Activated naive CD8-positive, alpha-beta T cell treated with anti-CD3 and anti-CD28 coated beads, Interleukin-2, amount 50 U/mL, for 24 hours (primary cell): ENCODE measurements around the gene OR52I1.

Source experiments
- ATAC-seq: fragments of 150-1000 bp; cut with Tn5 transposase; one replicate; pipeline ENCODE4 v1.10.0; 2021
- DNase-seq: peaks from one replicate; pipeline ENCODE4 v3.0.0; 2021
- H3K27ac Mint-ChIP-seq: one replicate; pipeline ENCODE4 v1.8.0; 2021; ENCODE audit warnings: mild to moderate bottlenecking, mixed read lengths
- H3K27me3 Mint-ChIP-seq: one replicate; pipeline ENCODE4 v1.8.0; 2021; ENCODE audit warnings: mixed read lengths
- H3K36me3 Mint-ChIP-seq: one replicate; pipeline ENCODE4 v1.8.0; 2021; ENCODE audit warnings: low read depth, mixed read lengths
- H3K4me1 Mint-ChIP-seq: one replicate; pipeline ENCODE4 v1.8.0; 2021; ENCODE audit warnings: mixed read lengths
- H3K4me3 Mint-ChIP-seq: one replicate; pipeline ENCODE4 v1.8.0; 2021; ENCODE audit warnings: mild to moderate bottlenecking, moderate library complexity, mixed read lengths
- H3K9me3 Mint-ChIP-seq: one replicate; pipeline ENCODE4 v1.8.0; 2021; ENCODE audit warnings: mixed read lengths

The OR52I1 gene

DNA sequence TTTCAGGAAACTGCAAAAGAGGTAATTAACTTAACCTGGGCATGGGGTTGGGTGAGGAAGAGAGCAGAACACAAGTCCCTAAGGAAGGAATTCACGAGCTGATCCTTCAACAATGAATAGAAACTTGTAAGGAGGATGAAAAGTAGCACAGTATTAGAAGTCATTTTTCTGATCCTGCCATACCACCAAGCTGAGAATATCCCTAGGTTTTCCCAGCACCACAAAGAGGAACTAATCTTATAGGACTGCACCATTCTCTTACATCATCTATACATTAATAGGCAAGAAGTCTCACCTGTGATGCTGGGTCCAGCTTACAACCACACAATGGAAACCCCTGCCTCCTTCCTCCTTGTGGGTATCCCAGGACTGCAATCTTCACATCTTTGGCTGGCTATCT, at the start of gene OR52I1:
Gene OR52I1 (plus strand): TSS at position 301 of the 400 bp plus-strand sequence. CDS start 0 bp downstream, at position 301.
- H3K36me3 Mint-ChIP-seq: peaks cover 8% of the 10 kb centered on the region
- H3K27ac Mint-ChIP-seq: no peak within 1 kb of the TSS
- H3K4me1 Mint-ChIP-seq: no peaks in the 10 kb centered on the region
- DNase-seq (no peak), ATAC-seq (no peak)
- H3K9me3 Mint-ChIP-seq: no peaks in the 10 kb centered on the region
- no peak within 1 kb of the TSS for H3K4me3 Mint-ChIP-seq
- no peaks in the 10 kb centered on the region for H3K27me3 Mint-ChIP-seq

GRCh38 chr11:4544891-4545290, 48.9 kb upstream of the OR52I1 start, which contains the start of gene OR52M1:
TSS of gene OR52M1 (plus strand) at chr11:4545191. CDS start at chr11:4545191, 0 bp downstream.
- no peak for ATAC-seq
- Mint-ChIP-seq H3K27me3 (peaks cover 4% of the 10 kb centered on the region), H3K4me1 (no peaks in the 10 kb centered on the region), H3K36me3 (no peaks in the 10 kb centered on the region), H3K4me3 (no peak within 1 kb of the TSS), H3K9me3 (no peaks in the 10 kb centered on the region), H3K27ac (no peak within 1 kb of the TSS)
- no peak for DNase-seq

DNA sequence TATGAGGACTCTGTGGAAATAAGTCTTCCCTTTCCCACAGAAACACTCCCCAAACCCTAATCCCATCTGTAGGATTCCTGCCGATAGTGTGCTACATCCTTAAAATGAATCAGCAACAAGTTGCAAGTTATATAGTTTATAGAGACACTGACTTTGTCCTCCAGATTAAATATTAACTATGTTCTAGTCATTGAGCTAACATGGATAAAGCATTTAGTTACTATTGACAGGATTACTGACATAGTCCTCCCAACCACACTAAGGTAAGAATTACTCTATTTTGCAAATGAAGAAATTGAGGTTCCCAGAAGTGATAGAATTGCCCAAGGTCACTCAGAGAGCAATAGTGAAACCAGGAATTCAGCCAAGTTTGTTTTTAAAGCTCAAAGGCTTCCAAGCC, 47.0 kb upstream of the OR52I1 start:
- Mint-ChIP-seq H3K4me1 (no peaks in the 10 kb centered on the region), H3K27me3 (peaks cover 4% of the 10 kb centered on the region), H3K36me3 (no peaks in the 10 kb centered on the region), H3K9me3 (no peaks in the 10 kb centered on the region), H3K27ac (no peak overlapping the region), H3K4me3 (no peak overlapping the region)
- ATAC-seq (no peak), DNase-seq (no peak)

DNA sequence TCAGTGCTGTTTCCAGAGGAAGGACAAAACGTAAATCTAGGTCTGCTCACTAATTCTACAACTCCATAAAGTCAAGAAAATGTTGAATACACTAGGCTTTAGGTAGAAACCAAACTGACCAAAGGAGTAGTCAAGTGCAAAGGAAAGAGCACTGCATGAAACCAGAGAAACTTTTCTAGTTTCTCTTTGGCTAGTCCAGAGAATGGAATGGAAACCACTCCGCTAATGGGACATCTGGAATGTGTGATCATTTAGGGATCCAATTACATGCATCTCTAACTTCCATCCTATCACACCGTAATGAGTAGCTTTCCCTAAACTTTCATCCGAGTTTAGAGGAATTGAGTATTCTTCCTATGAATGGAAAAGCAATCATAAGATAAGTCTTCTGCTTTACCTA, 46.4 kb upstream of the OR52I1 start:
- no peak for ATAC-seq
- Mint-ChIP-seq H3K4me3 (no peak overlapping the region), H3K27me3 (peaks cover 4% of the 10 kb centered on the region), H3K36me3 (no peaks in the 10 kb centered on the region), H3K4me1 (no peaks in the 10 kb centered on the region), H3K9me3 (no peaks in the 10 kb centered on the region), H3K27ac (no peak overlapping the region)
- DNase-seq: no peak

GRCh38 chr11:4551346-4551979, 42.4 kb upstream of the OR52I1 start:
- no peak for ATAC-seq
- no peak overlapping the region for H3K4me3 Mint-ChIP-seq

GRCh38 chr11:4559527-4560440, 34.1 kb upstream of the OR52I1 start:
- Mint-ChIP-seq H3K4me3 (no peak overlapping the region), H3K27ac (no peak overlapping the region), H3K36me3 (no peaks in the 10 kb centered on the region), H3K27me3 (peaks cover 12% of the 10 kb centered on the region), H3K4me1 (no peaks in the 10 kb centered on the region), H3K9me3 (peaks cover 9% of the 10 kb centered on the region)
- ATAC-seq: no peak
- no peak for DNase-seq

More at GRCh38 chr11:4551346-4551979, 42.4 kb upstream of the OR52I1 start:
- Mint-ChIP-seq H3K9me3 (no peaks in the 10 kb centered on the region), H3K27ac (no peak overlapping the region), H3K4me1 (no peaks in the 10 kb centered on the region), H3K36me3 (no peaks in the 10 kb centered on the region), H3K27me3 (peaks cover 6% of the 10 kb centered on the region)
- DNase-seq: no peak

- Mint-ChIP-seq H3K4me3 (no peak overlapping the region), H3K4me1 (no peaks in the 10 kb centered on the region), H3K27me3 (peaks cover 12% of the 10 kb centered on the region), H3K9me3 (peaks cover 9% of the 10 kb centered on the region), H3K27ac (no peak overlapping the region), H3K36me3 (no peaks in the 10 kb centered on the region)
- ATAC-seq (no peak), DNase-seq (no peak)
Measured at GRCh38 chr11:4560467-4560866, 33.4 kb upstream of the OR52I1 start.

- no peak for ATAC-seq
- H3K4me1 Mint-ChIP-seq: no peaks in the 10 kb centered on the region
- no peak for DNase-seq
- H3K27ac Mint-ChIP-seq: no peak overlapping the region
- peaks cover 9% of the 10 kb centered on the region for H3K9me3 Mint-ChIP-seq
- no peaks in the 10 kb centered on the region for H3K36me3 Mint-ChIP-seq
- peaks cover 9% of the 10 kb centered on the region for H3K27me3 Mint-ChIP-seq
- H3K4me3 Mint-ChIP-seq: no peak overlapping the region
Measured at GRCh38 chr11:4565371-4565770, 28.5 kb upstream of the OR52I1 start.

DNA sequence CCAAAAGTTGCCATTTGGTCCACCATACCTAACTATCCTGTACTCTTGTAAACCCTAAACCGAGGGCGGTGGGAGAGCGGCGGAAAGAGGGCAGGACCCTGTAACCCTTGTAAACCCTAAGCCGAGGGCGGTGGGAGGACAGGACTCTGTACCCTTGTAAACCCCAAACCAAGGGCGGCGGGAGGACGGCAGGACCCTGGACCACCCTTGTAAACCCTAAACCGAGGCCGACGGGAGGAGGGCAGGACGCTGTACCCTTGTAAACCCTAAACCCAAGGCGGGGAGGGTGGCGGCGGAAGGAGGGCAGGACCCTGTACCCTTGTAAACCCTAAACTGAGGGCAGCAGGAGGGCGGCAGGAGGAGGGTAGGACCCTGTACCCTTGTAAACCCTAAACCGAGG, 24.8 kb upstream of the OR52I1 start:
- H3K27ac Mint-ChIP-seq: no peak overlapping the region
- no peaks in the 10 kb centered on the region for H3K4me1 Mint-ChIP-seq
- H3K36me3 Mint-ChIP-seq: no peaks in the 10 kb centered on the region
- H3K27me3 Mint-ChIP-seq: peaks cover 2% of the 10 kb centered on the region
- no peak for ATAC-seq
- H3K9me3 Mint-ChIP-seq: peaks cover 5% of the 10 kb centered on the region
- no peak overlapping the region for H3K4me3 Mint-ChIP-seq
- no peak for DNase-seq

- no peaks in the 10 kb centered on the region for H3K36me3 Mint-ChIP-seq
- H3K27ac Mint-ChIP-seq: no peak overlapping the region
- H3K9me3 Mint-ChIP-seq: no peaks in the 10 kb centered on the region
- no peak for DNase-seq
- ATAC-seq: no peak
- H3K27me3 Mint-ChIP-seq: peaks cover 19% of the 10 kb centered on the region
- no peak overlapping the region for H3K4me3 Mint-ChIP-seq
- H3K4me1 Mint-ChIP-seq: peaks cover 4% of the 10 kb centered on the region
Measured at GRCh38 chr11:4576880-4577279, 17.0 kb upstream of the OR52I1 start.

DNA sequence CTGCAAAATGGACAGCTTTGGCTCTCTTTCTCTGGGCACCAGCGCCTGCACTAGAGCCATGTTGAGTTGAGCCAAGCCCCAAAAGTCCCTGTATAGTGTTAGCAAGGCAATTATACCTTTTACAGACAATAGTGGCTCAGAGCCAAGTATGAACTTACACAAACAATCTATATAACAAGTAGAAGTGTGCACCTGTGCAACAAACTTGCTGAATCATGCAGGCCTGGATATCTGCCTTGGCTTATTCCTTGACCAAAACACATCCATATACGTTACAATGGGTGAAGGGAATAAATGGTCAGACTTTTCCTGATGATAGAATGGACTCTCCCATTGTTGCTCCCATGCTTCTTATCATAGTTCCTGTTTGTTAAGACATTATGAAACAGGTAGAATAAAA, 16.1 kb upstream of the OR52I1 start:
- Mint-ChIP-seq H3K4me1 (peaks cover 4% of the 10 kb centered on the region), H3K27me3 (peaks cover 22% of the 10 kb centered on the region), H3K4me3 (no peak overlapping the region), H3K9me3 (no peaks in the 10 kb centered on the region), H3K27ac (no peak overlapping the region), H3K36me3 (no peaks in the 10 kb centered on the region)
- no peak for ATAC-seq
- DNase-seq: no peak

DNA sequence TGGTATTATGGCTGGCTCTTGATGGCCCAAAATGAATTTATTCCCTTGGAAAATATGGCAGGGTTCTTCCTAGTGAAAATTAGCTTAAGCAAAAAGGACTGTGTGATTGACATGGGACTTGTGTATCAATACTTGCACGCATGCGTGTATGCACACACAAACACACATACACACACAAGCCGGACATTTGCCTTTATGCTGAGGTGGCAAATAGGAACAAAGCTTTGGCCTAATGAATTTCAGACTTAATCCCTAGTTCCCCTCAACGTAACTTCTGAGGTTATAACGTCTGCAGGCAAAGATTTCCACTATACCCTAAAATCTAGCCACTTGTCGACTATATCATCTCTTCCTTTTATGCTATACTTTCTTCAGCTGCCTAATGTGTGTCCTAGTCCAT, 15.2 kb upstream of the OR52I1 start:
- peaks cover 23% of the 10 kb centered on the region for H3K27me3 Mint-ChIP-seq
- DNase-seq: no peak
- H3K4me3 Mint-ChIP-seq: no peak overlapping the region
- no peak overlapping the region for H3K27ac Mint-ChIP-seq
- H3K36me3 Mint-ChIP-seq: no peaks in the 10 kb centered on the region
- no peak for ATAC-seq
- peaks cover 4% of the 10 kb centered on the region for H3K4me1 Mint-ChIP-seq
- no peaks in the 10 kb centered on the region for H3K9me3 Mint-ChIP-seq

- ATAC-seq: no peak
- no peak overlapping the region for H3K4me3 Mint-ChIP-seq
- H3K4me1 Mint-ChIP-seq: peaks cover 4% of the 10 kb centered on the region
- peaks cover 20% of the 10 kb centered on the region for H3K27me3 Mint-ChIP-seq
- no peaks in the 10 kb centered on the region for H3K36me3 Mint-ChIP-seq
- no peak overlapping the region for H3K27ac Mint-ChIP-seq
- H3K9me3 Mint-ChIP-seq: no peaks in the 10 kb centered on the region
- no peak for DNase-seq
Measured at GRCh38 chr11:4580124-4580523, 13.7 kb upstream of the OR52I1 start.

- DNase-seq: no peak
- no peak within 1 kb of the TSS for H3K4me3 Mint-ChIP-seq
- peaks cover 13% of the 10 kb centered on the region for H3K27me3 Mint-ChIP-seq
- H3K4me1 Mint-ChIP-seq: no peaks in the 10 kb centered on the region
- no peaks in the 10 kb centered on the region for H3K36me3 Mint-ChIP-seq
- H3K9me3 Mint-ChIP-seq: no peaks in the 10 kb centered on the region
- no peak for ATAC-seq
- H3K27ac Mint-ChIP-seq: no peak within 1 kb of the TSS
Measured at GRCh38 chr11:4581443-4581842, 12.4 kb upstream of the OR52I1 start, which contains the start of gene OR52I2. TSS of gene OR52I2 (plus strand) at chr11:4581743.

DNA sequence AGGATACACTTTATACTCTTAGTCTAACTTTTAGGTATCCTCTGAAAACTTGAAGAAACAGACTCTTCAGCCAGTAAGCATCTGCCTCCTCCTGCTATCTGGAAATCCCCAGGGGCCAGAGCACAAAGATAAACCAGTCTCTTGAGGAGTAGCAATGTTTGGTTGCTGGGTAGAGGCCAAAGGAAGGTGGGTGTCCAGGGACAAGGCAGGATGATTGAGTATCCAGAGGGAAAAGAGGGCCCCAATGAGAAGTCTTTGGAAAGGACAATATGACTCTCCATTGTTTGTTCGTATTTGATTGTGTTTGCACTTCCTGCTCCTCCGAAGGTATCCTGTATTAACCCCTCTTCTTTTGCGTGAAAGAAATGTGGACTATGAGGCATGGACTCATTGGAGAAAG, 4.8 kb upstream of the OR52I1 start:
- Mint-ChIP-seq H3K4me1 (peaks cover 2% of the 10 kb centered on the region), H3K4me3 (no peak overlapping the region)

More for the DNA sequence above, 4.8 kb upstream of the OR52I1 start:
- ATAC-seq (no peak), DNase-seq (no peak)
- no peak overlapping the region for H3K27ac Mint-ChIP-seq
- no peaks in the 10 kb centered on the region for H3K36me3 Mint-ChIP-seq
- no peaks in the 10 kb centered on the region for H3K9me3 Mint-ChIP-seq
- H3K27me3 Mint-ChIP-seq: peaks cover 4% of the 10 kb centered on the region
